ENCODE measurements around the gene COMMD6.

DNA sequence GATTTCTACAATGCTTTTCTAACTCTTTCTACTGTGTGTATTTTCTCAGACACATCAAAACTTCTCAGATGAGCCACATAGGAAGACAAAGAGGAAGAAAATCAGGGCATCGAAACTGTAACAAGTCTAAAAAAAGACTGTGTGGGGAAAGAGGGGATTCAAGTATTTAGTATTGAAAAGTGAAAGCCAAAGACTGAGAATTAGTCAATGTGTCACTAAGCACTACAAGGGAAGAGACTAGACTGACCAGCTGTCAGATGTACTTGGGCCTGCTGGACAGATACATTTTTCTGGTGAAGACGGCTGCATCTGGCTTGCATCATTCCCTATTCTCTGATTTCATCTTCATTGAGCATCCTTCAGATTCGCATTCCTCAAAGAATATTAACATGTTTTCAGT, 25.4 kb downstream of the COMMD6 start:
- no peak for TF ChIP-seq POLR2A (IDR thresholded peaks at IDR 0.05; ENCODE audit: low read depth, low read length)
- TF ChIP-seq POLR2AphosphoS5 (IDR thresholded peaks at IDR 0.05; ENCODE audit: low read depth, low read length) = no peak

All from GM12892 (cell line).